KMS-11 (cell line): Measurements from ENCODE around the gene TMPRSS9.
A peak's percentile ranks its signal among the peaks of the same experiment; 100 is the strongest.
"Not testable (repeated sequence)": the region's sequence is repeated elsewhere in the genome, so short reads cannot be mapped to it uniquely, and the experiment has no call there.

ENCODE experiments used
- H2AFZ ChIP-seq: fragments of 200-600 bp; sonication (generic); 2 replicates; pipeline ENCODE4 v1.6.1; 2016; ENCODE audit warnings: antibody characterized with exemption, mixed run types, low read depth
- H3K27ac ChIP-seq: fragments of 200-600 bp; sonication (generic); 2 replicates; pipeline ENCODE4 v1.6.1; 2016; ENCODE audit warnings: mild to moderate bottlenecking, mixed run types
- H3K27me3 ChIP-seq: fragments of 200-600 bp; sonication (generic); 2 replicates; pipeline ENCODE4 v1.6.1; 2017; ENCODE audit warnings: mild to moderate bottlenecking, low read depth, mixed run types, moderate library complexity; ENCODE audit not compliant: insufficient read depth
- H3K36me3 ChIP-seq: fragments of 200-600 bp; sonication (generic); 2 replicates; pipeline ENCODE4 v1.6.1; 2017; ENCODE audit warnings: mild to moderate bottlenecking, mixed run types; ENCODE audit not compliant: insufficient read depth
- H3K4me1 ChIP-seq: fragments of 200-600 bp; sonication (generic); 2 replicates; pipeline ENCODE4 v1.6.1; 2016; ENCODE audit warnings: mild to moderate bottlenecking, low read depth, mixed run types; ENCODE audit not compliant: poor library complexity, severe bottlenecking
- H3K4me2 ChIP-seq: fragments of 200-600 bp; sonication (generic); 2 replicates; pipeline ENCODE4 v1.7.0; 2016; ENCODE audit warnings: mild to moderate bottlenecking, mixed run types
- H3K4me3 ChIP-seq: fragments of 200-600 bp; sonication (generic); IDR thresholded peaks from 2 replicates; pipeline ENCODE4 v1.6.1; 2017; ENCODE audit warnings: low read depth, low read length, mixed read lengths; ENCODE audit not compliant: insufficient read depth
- H3K79me2 ChIP-seq: fragments of 200-600 bp; sonication (generic); 2 replicates; pipeline ENCODE4 v1.6.1; 2016; ENCODE audit warnings: low read depth, mixed run types; ENCODE audit not compliant: insufficient read depth
- H3K9ac ChIP-seq: fragments of 200-600 bp; sonication (generic); 2 replicates; pipeline ENCODE4 v1.6.1; 2016; ENCODE audit warnings: mild to moderate bottlenecking, mixed run types
- H4K20me1 ChIP-seq: fragments of 200-600 bp; sonication (generic); 2 replicates; pipeline ENCODE4 v1.6.1; 2016; ENCODE audit warnings: mild to moderate bottlenecking, mixed run types; ENCODE audit not compliant: insufficient read depth
- TF ChIP-seq, protein P1 (sequence below): fragments of 200-600 bp; sonication (generic); conservative IDR thresholded peaks from 2 replicates; pipeline ENCODE4 v1.6.1; 2017; ENCODE audit warnings: low read depth, mild to moderate bottlenecking, antibody characterized with exemption, low read length, moderate library complexity, mixed read lengths

TMPRSS9 gene

GRCh38 chr19:2394442-2395292 is 34.6 kb downstream of the TMPRSS9 start:
- H3K27ac ChIP-seq: peak overlapping the region; percentile 95

DNA sequence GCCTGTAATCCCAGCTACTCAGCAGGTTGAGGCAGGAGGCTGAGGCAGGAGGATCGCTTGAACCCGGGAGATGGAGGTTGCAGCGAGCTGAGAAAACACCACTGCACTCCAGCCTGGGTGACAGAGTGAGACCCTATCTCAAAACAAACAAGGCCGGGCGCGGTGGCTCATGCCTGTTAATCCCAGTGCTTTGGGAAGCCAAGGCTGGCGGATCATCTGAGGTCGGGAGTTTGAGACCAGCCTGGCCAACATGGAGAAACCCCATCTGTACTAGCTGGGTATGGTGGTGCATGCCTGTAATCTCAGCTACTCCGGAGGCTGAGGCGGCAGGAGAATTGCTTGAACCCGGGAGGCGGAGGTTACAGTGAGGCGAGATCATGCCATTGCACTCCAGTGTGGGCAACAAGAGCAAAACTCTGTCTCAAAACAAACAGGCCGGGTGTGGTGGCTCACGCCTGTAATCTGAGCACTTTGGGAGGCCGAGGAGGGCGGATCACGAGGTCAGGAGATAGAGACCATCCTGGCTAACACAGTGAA is 35.3 kb downstream of the TMPRSS9 start:
- not testable (repeated sequence) for H4K20me1 ChIP-seq, H3K4me3 ChIP-seq, H3K79me2 ChIP-seq, H3K36me3 ChIP-seq, H3K27me3 ChIP-seq
- peak overlapping the region; percentile 45; the same call in 1 of the 2 replicates for H2AFZ ChIP-seq
- H3K27ac ChIP-seq: peak overlapping the region; percentile 95
- H3K9ac ChIP-seq: peak overlapping the region; percentile 63
- peaks cover 47% of the 10 kb centered on the region for H3K4me1 ChIP-seq
- peak overlapping the region; percentile 90; the same call in 1 of the 2 replicates for H3K4me2 ChIP-seq

More at GRCh38 chr19:2394442-2395292, 34.6 kb downstream of the TMPRSS9 start:
- H4K20me1 ChIP-seq: no peaks in the 10 kb centered on the region
- peaks cover 47% of the 10 kb centered on the region for H3K4me1 ChIP-seq
- H3K4me2 ChIP-seq: peak overlapping the region; percentile 90
- H3K27me3 ChIP-seq: no peaks in the 10 kb centered on the region
- peak overlapping the region; percentile 63 for H3K9ac ChIP-seq
- H3K36me3 ChIP-seq: no peaks in the 10 kb centered on the region
- H3K4me3 ChIP-seq: no peak overlapping the region
- no peaks in the 10 kb centered on the region for H3K79me2 ChIP-seq
- H2AFZ ChIP-seq: peak overlapping the region; percentile 45
- TF ChIP-seq, protein P1, sequence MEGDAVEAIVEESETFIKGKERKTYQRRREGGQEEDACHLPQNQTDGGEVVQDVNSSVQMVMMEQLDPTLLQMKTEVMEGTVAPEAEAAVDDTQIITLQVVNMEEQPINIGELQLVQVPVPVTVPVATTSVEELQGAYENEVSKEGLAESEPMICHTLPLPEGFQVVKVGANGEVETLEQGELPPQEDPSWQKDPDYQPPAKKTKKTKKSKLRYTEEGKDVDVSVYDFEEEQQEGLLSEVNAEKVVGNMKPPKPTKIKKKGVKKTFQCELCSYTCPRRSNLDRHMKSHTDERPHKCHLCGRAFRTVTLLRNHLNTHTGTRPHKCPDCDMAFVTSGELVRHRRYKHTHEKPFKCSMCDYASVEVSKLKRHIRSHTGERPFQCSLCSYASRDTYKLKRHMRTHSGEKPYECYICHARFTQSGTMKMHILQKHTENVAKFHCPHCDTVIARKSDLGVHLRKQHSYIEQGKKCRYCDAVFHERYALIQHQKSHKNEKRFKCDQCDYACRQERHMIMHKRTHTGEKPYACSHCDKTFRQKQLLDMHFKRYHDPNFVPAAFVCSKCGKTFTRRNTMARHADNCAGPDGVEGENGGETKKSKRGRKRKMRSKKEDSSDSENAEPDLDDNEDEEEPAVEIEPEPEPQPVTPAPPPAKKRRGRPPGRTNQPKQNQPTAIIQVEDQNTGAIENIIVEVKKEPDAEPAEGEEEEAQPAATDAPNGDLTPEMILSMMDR: no peak

GRCh38 chr19:2397173-2397572 is 37.1 kb downstream of the TMPRSS9 start:
- H3K79me2 ChIP-seq, H3K36me3 ChIP-seq, H3K27me3 ChIP-seq, H3K27ac ChIP-seq, H4K20me1 ChIP-seq, H3K4me3 ChIP-seq, H3K9ac ChIP-seq, H2AFZ ChIP-seq, H3K4me2 ChIP-seq: not testable (repeated sequence)
- H3K4me1 ChIP-seq: peaks cover 34% of the 10 kb centered on the region

- H3K9ac ChIP-seq: no peak overlapping the region
- H2AFZ ChIP-seq: no peak overlapping the region
- no peaks in the 10 kb centered on the region for H4K20me1 ChIP-seq
- no peak overlapping the region for H3K4me2 ChIP-seq
- no peaks in the 10 kb centered on the region for H3K36me3 ChIP-seq
- TF ChIP-seq, protein P1: no peak
- H3K4me3 ChIP-seq: no peak overlapping the region
- H3K4me1 ChIP-seq: peaks cover 18% of the 10 kb centered on the region
- H3K27me3 ChIP-seq: no peaks in the 10 kb centered on the region
- no peak overlapping the region for H3K27ac ChIP-seq
- H3K79me2 ChIP-seq: no peaks in the 10 kb centered on the region
Observed at GRCh38 chr19:2398735-2399305, 38.8 kb downstream of the TMPRSS9 start.

- Histone ChIP-seq H3K4me1 (peaks cover 14% of the 10 kb centered on the region), H3K27me3 (no peaks in the 10 kb centered on the region), H3K36me3 (no peaks in the 10 kb centered on the region), H3K79me2 (no peaks in the 10 kb centered on the region), H3K4me3 (no peak overlapping the region), H3K27ac (no peak overlapping the region), H3K4me2 (no peak overlapping the region), H2AFZ (no peak overlapping the region), H4K20me1 (no peaks in the 10 kb centered on the region), H3K9ac (no peak overlapping the region)
- TF ChIP-seq, protein P1: no peak
Observed at GRCh38 chr19:2399582-2399981, 39.5 kb downstream of the TMPRSS9 start.
